HG02759 (cell line): ENCODE data around the gene NINJ2.
"Not testable (repeated sequence)": the region's sequence is repeated elsewhere in the genome, so short reads cannot be mapped to it uniquely, and the experiment has no call there.

Source experiments
- ATAC-seq: cut with Tn5 transposase; IDR thresholded peaks from one replicate; pipeline ENCODE4 v1.9.1; 2021; ENCODE audit warnings: mild to moderate bottlenecking, moderate library complexity; ENCODE audit not compliant: unreplicated experiment

Gene NINJ2

GRCh38 chr12:663293-663871 is at the start of gene NINJ2:
Gene NINJ2, minus strand, starts transcription at chr12:663445. Its CDS starts 85 bp downstream, at chr12:663360.
- no peak for ATAC-seq

- no peak for ATAC-seq
Observed at GRCh38 chr12:712172-712863, 49.1 kb upstream of the NINJ2 start.

- ATAC-seq, result no peak
Observed at GRCh38 chr12:709455-710020, 46.3 kb upstream of the NINJ2 start.

- ATAC-seq, result not testable (repeated sequence)
Observed at GRCh38 chr12:708084-708483, 44.8 kb upstream of the NINJ2 start.

- ATAC-seq, result no peak
Observed at GRCh38 chr12:704516-705242, 41.4 kb upstream of the NINJ2 start.

GRCh38 chr12:701896-702539 is 38.8 kb upstream of the NINJ2 start:
- no peak for ATAC-seq

GRCh38 chr12:700016-700415 is 36.8 kb upstream of the NINJ2 start:
- ATAC-seq, result no peak

- not testable (repeated sequence) for ATAC-seq
Observed at GRCh38 chr12:698222-698621, 35.0 kb upstream of the NINJ2 start.

- no peak for ATAC-seq
Observed at GRCh38 chr12:697481-697880, 34.2 kb upstream of the NINJ2 start.

- no peak for ATAC-seq
Observed at GRCh38 chr12:694734-695503, 31.7 kb upstream of the NINJ2 start.

GRCh38 chr12:693934-694533 is 30.8 kb upstream of the NINJ2 start:
- no peak for ATAC-seq

- ATAC-seq, result no peak
Observed at GRCh38 chr12:692274-692673, 29.0 kb upstream of the NINJ2 start.

- ATAC-seq, result no peak
Observed at GRCh38 chr12:690466-690865, 27.2 kb upstream of the NINJ2 start.

- ATAC-seq, result peak; percentile 90
Observed at GRCh38 chr12:685388-685787, 22.1 kb upstream of the NINJ2 start.

GRCh38 chr12:684416-684815 is 21.2 kb upstream of the NINJ2 start:
- no peak for ATAC-seq

GRCh38 chr12:681568-682256 is 18.5 kb upstream of the NINJ2 start:
- no peak for ATAC-seq

- ATAC-seq, result no peak
Observed at GRCh38 chr12:678747-679712, 15.8 kb upstream of the NINJ2 start.

GRCh38 chr12:675562-675961 is 12.3 kb upstream of the NINJ2 start:
- no peak for ATAC-seq
